ENCODE results near the gene CTU2. TPM values are rescaled to one million over a fixed set of nuclear protein-coding genes. Genes with fewer than 3 reads are reported as not detected.
A peak's percentile ranks its signal among the peaks of the same experiment; 100 is the strongest.

CTU2 gene
- total and polyA plus RNA-seq, 9 of the 15 experiments (the other 6 are each of a cell fraction or from before 2014, with no cell fraction given): 1.3 to 105 (median 23.2) TPM

DNA sequence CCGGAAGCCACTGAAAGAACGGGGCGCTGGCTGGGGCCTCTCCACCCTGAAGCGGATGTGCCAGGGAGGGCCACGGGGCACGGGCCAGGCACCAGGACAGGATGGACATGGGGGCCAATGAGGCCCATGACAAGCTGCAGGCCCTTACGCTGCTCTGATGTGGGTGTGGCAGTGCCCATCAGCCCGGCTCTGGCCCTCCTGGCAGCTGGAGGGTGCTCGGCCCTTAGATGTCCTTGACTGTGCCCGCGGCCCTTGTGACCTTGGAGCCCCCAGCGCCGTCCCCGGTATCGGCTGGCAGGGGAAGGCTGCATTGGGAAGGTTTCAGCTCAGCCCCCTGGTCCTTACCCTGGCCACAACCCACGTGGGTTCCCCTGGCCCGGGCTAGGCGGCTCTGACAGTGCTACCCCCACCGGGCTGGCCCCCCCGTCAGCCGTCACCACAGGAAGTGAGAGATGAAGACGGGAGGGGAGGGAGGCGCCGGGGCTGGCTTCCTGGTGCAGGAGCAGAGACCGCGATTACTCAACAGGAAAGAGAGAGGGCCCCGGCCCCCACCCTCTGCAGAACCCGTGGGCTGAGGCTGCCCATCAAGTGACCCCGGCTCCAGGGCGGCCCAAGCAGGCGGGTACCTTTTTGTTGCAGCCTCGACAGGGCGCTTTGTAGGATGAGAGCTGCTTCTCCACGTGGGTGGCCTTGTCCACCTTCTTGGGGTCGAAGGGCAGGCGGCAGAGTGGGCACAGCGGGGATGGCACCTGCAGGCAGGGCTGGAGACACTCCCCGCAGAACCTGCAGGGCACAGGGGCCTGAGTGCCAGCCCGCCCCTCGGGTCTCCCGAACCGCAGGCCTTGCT is 5.4 kb upstream of the CTU2 start (continued):
- TF ChIP-seq, protein P1, sequence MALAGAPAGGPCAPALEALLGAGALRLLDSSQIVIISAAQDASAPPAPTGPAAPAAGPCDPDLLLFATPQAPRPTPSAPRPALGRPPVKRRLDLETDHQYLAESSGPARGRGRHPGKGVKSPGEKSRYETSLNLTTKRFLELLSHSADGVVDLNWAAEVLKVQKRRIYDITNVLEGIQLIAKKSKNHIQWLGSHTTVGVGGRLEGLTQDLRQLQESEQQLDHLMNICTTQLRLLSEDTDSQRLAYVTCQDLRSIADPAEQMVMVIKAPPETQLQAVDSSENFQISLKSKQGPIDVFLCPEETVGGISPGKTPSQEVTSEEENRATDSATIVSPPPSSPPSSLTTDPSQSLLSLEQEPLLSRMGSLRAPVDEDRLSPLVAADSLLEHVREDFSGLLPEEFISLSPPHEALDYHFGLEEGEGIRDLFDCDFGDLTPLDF (CRISPR knock-in tag; IDR thresholded peaks at IDR 0.05): peak; percentile 47; the same call in 1 of the 2 replicates
- peak; percentile 56 for TF ChIP-seq POLR2G (IDR thresholded peaks at IDR 0.05; ENCODE audit: low read depth, low read length)
- TF ChIP-seq, protein P2, sequence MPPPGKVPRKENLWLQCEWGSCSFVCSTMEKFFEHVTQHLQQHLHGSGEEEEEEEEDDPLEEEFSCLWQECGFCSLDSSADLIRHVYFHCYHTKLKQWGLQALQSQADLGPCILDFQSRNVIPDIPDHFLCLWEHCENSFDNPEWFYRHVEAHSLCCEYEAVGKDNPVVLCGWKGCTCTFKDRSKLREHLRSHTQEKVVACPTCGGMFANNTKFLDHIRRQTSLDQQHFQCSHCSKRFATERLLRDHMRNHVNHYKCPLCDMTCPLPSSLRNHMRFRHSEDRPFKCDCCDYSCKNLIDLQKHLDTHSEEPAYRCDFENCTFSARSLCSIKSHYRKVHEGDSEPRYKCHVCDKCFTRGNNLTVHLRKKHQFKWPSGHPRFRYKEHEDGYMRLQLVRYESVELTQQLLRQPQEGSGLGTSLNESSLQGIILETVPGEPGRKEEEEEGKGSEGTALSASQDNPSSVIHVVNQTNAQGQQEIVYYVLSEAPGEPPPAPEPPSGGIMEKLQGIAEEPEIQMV (tag; conservative IDR thresholded peaks at IDR 0.05; ENCODE audit: low read depth): no peak
- no peak for TF ChIP-seq CTBP1 (IDR thresholded peaks at IDR 0.05; ENCODE audit: borderline replicate concordance)
- TF ChIP-seq ZNF76 (CRISPR knock-in tag; IDR thresholded peaks at IDR 0.05; ENCODE audit: borderline replicate concordance): 0 out of 2 replicates have a peak, but pooled peaks have one; percentile 53
- no peak for TF ChIP-seq ZNF717 (CRISPR knock-in tag; IDR thresholded peaks at IDR 0.05)
- TF ChIP-seq SUPT5H (IDR thresholded peaks at IDR 0.05): peak; percentile 25; the same call in 1 of the 2 replicates
- no peak for TF ChIP-seq CREBBP (IDR thresholded peaks at IDR 0.05; ENCODE audit: low read depth, low read length)
- no peak for TF ChIP-seq ZNF23 (CRISPR knock-in tag; IDR thresholded peaks at IDR 0.05)
- TF ChIP-seq GTF2A2 (tag; IDR thresholded peaks at IDR 0.05): no peak
- peak; percentile 32; the same call in 1 of the 2 replicates for TF ChIP-seq ATF7 (IDR thresholded peaks at IDR 0.05)
- TF ChIP-seq ZBTB1 (CRISPR knock-in tag; IDR thresholded peaks at IDR 0.05; ENCODE audit: borderline replicate concordance, low read depth): 0 out of 2 replicates have a peak, but pooled peaks have one; percentile 22
- TF ChIP-seq HNRNPL (IDR thresholded peaks at IDR 0.05; ENCODE audit: low read depth, low read length): peak; percentile 15; the same call in 1 of the 2 replicates
- TF ChIP-seq, protein P3, sequence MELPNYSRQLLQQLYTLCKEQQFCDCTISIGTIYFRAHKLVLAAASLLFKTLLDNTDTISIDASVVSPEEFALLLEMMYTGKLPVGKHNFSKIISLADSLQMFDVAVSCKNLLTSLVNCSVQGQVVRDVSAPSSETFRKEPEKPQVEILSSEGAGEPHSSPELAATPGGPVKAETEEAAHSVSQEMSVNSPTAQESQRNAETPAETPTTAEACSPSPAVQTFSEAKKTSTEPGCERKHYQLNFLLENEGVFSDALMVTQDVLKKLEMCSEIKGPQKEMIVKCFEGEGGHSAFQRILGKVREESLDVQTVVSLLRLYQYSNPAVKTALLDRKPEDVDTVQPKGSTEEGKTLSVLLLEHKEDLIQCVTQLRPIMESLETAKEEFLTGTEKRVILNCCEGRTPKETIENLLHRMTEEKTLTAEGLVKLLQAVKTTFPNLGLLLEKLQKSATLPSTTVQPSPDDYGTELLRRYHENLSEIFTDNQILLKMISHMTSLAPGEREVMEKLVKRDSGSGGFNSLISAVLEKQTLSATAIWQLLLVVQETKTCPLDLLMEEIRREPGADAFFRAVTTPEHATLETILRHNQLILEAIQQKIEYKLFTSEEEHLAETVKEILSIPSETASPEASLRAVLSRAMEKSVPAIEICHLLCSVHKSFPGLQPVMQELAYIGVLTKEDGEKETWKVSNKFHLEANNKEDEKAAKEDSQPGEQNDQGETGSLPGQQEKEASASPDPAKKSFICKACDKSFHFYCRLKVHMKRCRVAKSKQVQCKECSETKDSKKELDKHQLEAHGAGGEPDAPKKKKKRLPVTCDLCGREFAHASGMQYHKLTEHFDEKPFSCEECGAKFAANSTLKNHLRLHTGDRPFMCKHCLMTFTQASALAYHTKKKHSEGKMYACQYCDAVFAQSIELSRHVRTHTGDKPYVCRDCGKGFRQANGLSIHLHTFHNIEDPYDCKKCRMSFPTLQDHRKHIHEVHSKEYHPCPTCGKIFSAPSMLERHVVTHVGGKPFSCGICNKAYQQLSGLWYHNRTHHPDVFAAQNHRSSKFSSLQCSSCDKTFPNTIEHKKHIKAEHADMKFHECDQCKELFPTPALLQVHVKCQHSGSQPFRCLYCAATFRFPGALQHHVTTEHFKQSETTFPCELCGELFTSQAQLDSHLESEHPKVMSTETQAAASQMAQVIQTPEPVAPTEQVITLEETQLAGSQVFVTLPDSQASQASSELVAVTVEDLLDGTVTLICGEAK (IDR thresholded peaks at IDR 0.05): peak; percentile 57
- TF ChIP-seq, protein P3 (CRISPR knock-in tag; IDR thresholded peaks at IDR 0.05): no peak
